Fibroblast of skin of back (primary cell): ENCODE results near the gene IFIT5.
A peak's percentile ranks its signal among the peaks of the same experiment; 100 is the strongest.
"Not testable (repeated sequence)": the region's sequence is repeated elsewhere in the genome, so short reads cannot be mapped to it uniquely, and the experiment has no call there.

Source experiments
- DNase-seq: peaks from one replicate; pipeline ENCODE4 v3.0.0-alpha.2; 2013

Gene IFIT5

DNA sequence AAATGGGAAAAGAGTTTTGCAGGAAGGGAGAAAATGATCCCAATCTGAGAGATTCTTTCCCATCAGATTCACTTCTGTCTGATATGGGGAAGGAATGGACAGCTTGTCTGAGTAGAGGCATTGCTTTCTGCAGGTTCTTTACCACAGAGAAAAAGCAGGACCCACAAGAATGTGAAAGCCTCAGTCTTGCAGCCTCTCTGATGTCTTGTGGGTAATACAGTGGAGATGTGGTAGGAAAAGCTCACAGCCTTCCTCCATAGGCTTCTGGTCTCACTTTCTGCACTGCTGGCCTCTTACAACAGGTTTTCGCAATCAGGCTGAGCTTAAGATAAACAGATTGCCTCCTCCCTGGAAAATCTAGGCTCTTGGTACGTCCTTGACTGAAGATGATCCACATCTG lies 21.4 kb upstream of the IFIT5 start:
- DNase-seq = peak; percentile 38

DNA sequence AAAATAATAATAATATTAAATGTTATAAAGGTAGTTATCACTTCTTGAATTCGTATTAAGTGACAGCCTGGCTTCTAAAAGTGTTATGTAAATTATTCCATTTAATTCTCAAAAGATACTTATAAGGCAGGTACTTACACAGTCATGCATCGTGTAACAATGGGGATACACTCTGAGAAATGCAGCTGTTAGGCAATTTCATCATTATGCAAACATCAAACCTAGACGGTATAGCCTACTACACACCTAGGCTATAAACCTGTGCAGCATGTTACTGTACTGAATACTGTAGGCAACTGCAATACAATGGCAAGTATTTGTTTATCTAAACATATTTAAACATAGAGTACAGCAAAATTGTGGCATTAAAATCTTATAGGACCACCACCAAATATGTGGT lies 20.5 kb upstream of the IFIT5 start:
- no peak for DNase-seq

- no peak for DNase-seq
These were observed 19.2 kb upstream of the IFIT5 start for GRCh38 chr10:89395141-89395540.

- peak; percentile 41 for DNase-seq
These were observed 16.2 kb upstream of the IFIT5 start for GRCh38 chr10:89398003-89398749.

DNA sequence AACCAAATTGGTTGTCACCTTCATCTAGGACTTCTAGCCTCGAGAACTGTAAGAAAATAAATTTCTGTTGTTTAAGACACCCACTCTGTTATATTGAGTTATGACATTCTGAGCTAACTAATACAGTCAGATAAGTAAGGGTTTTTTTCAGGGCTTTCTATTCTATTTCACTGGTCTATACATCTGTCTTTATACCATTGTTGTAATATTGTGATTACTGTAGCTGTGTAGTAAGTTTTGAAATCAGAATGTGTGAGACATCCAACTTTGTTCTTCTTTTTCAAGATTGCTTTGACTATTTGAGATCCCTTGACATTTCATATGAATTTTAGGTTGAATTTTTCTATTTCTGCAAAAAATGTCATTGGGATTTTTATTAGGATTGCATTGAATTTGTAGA lies 14.4 kb upstream of the IFIT5 start:
- DNase-seq = no peak

DNA sequence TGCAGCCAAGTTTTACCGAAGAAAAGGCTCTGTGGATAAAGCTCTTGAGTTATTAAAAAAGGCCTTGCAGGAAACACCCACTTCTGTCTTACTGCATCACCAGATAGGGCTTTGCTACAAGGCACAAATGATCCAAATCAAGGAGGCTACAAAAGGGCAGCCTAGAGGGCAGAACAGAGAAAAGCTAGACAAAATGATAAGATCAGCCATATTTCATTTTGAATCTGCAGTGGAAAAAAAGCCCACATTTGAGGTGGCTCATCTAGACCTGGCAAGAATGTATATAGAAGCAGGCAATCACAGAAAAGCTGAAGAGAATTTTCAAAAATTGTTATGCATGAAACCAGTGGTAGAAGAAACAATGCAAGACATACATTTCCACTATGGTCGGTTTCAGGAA lies 11.3 kb upstream of the IFIT5 start:
- DNase-seq = no peak

DNA sequence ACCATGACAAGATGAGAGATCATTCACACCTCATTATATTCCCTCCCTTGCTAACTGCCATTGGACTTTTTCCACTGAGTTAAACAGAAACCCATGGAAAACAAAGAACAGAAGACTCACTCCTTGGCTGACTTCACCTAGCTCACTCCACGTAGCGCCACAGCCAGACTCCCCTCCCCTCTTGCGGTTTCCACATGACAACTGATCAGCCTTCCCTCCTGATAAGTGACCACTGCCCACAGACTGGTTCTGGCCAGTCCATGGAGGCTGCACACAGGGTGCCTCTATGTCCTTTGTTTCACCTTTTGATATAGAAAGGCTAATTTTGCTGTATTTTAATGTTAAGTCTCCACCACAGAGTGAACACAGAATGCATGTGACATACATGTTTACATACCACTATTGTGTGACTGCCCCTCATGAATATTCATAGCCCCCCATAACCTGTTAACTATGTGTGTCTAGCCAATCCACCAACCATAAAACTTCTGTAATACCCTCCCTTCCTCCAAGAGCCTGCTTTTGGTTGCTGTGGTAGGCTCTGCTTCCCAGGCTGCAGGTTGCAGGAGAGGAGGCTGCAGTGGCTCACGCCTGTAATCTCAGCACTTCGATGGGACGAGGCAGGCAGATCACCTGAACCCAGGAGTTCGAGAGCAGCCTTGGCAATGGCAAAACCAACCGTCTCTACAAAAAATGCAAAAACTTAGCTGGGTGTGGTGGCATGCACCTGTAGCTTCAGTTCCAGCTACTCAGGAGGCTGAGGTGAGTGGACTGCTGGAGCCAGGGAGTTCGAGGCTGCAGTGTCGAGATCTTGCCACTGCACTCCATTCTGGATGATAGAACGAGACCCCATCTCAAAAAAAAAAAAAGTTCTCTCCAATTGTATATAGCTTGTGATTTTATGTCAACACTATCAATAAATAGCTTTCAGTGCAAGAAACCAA lies 10.0 kb upstream of the IFIT5 start:
- no peak for DNase-seq

DNA sequence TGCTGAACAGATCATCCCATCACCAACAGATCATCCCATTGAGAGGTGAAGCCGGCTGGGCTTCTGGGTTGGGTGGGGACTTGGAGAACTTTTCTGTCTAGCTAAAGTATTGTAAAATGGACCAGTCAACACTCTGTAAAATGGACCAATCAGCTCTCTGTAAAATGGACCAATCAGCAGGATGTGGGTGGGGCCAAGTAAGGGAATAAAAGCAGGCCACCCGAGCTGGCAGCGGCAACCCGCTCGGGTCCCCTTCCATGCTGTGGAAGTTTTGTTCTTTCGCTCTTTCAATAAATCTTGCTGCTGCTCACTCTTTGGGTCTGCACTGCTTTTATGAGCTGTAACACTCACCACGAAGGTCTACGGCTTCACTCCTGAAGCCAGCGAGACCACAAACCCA lies 8.2 kb upstream of the IFIT5 start:
- not testable (repeated sequence) for DNase-seq

DNA sequence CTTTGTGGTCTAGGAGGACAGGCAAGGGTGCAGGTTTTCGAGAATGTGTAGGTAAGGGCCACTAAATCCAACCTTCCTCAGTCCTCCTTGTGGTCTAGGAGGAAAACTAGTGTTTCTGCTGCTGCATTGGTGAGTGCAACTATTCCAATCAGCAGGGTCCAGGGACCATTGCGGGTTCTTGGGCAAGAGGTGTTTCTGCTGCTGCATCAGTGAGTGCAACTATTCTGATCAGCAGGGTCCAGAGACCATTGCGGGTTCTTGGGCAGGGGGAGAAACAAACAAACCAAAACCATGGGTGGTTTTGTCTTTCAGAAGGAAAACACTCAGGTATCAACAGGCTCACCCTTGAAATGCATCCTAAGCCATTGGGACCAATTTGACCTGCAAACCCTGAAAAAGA lies 6.6 kb upstream of the IFIT5 start:
- DNase-seq = not testable (repeated sequence)

DNA sequence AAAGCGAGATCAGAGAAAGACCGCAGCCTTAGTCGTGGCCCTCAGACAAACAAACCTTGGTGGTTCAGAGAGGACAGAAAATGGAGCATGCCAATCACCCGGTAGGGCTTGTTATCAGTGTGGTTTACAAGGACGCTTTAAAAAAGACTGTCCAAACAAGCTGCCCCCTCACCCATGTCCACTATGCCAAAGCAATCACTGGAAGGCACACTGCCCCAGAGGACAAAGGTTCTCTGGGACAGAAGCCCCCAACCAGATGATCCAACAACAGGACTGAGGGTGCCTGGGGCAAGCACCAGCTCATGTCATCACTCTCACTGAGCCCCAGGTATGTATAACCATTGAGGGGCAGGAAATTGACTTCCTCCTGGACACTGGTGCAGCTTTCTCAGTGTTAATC lies 5.1 kb upstream of the IFIT5 start:
- not testable (repeated sequence) for DNase-seq

GRCh38 chr10:89410551-89410950 lies 3.8 kb upstream of the IFIT5 start:
- not testable (repeated sequence) for DNase-seq

DNA sequence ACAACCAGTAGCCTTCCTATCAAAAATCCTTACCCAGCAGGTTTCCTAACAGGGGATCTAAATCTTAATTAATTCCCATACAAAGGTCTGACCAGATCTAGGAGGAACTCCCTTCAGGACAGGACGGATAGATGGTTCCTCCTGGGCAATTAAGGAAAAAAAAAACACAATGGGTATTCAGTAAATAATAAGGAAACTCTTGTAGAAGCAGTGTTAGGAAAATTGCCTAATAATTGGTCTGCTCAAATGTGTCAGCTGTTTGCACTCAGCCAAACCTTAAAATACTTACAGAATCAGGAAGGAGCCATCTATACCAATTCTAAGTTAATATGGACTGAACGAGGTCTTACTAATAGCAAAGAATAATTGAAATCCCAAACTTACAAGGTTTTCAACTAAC lies 3.2 kb upstream of the IFIT5 start:
- DNase-seq = not testable (repeated sequence)

DNA sequence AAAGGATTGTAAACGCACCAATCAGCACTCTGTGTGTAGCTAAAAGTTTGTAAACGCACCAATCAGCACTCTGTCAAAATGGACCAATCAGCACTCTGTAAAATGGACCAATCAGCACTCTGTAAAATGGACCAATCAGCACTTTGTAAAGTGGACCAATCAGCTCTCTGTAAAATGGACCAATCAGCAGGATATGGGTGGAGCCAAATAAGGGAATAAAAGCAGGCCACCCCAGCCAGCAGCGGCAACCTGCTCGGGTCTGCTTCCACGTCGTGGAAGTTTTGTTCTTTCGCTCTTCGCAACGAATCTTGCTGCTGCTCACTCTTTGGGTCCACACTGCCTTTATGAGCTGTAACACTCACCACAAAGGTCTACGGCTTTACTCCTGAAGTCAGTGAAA lies 2.1 kb upstream of the IFIT5 start:
- DNase-seq = not testable (repeated sequence)

GRCh38 chr10:89413398-89413912 lies 913 bp upstream of the IFIT5 start:
- no peak for DNase-seq

DNA sequence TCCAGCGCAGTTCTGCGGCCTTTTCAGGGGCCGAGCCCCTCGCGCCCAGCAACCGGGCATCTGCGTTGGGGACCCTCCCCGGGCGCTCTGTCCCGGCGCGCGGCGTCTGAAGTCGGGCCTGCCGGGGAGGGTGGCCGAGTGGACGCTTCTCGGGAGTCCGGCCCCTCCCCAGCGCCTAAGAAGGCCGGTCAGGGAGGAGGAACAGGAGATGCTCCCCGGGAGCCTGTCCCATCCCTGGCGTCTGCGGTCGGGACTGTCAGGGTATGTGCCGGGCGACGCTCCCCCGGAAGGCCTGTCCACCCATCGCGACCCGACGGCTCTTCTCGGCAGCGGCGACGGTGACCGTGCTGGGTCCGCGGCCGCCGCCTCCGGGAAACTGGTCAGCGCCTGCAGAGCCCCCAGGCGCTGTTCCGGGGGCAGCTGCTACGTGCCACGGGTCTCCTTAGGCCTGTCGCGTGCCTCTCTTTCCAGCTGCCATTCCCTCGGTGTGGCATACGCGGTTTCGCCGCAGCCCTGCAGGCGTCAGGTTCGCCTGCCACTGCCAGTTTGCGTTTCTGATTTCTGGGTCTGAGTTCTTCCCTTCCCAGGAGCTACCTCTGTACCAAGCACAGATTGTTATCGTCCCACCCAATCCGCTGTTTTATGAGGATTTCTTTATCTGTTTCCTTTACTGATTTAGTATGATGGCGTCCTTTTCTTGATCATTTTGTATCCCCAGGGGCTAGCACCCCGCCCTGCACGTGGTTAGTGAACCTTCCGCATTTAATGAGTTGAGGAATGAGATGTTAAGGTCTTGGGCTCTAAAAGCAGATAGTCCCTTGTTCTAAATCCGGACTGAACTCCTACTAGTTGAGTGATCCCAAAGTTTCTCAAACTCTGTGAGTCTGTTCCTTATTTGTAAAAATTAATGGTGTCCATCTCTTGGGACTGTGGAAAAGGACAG lies 782 bp downstream of the IFIT5 start:
- peak; percentile 66 for DNase-seq

GRCh38 chr10:89416465-89416864 lies 2.1 kb downstream of the IFIT5 start:
- DNase-seq = no peak

- peak; percentile 27 for DNase-seq
These were observed 5.2 kb downstream of the IFIT5 start for GRCh38 chr10:89419548-89419947.

DNA sequence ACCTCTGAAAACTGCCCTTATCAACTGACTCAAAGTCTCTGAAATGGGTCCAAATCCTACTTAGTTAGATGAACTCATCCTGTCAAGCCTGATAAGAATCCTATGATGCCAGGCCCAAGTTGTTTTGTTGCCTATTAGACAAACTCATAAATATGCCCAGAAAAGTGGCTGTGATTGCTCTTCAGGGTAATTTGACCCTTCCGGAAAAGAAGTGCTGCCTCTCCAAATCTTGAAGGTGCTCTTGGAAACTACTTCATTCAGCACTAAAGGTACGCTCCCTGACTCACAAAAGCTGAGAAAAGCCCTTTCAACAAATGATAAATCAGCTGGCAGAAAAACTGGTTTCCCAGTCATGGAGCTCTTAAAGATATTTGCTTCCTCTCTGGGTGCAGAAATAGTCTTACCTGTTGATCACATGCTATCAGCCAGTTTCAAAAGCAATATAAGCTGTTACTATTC lies 6.7 kb downstream of the IFIT5 start:
- DNase-seq = no peak

DNA sequence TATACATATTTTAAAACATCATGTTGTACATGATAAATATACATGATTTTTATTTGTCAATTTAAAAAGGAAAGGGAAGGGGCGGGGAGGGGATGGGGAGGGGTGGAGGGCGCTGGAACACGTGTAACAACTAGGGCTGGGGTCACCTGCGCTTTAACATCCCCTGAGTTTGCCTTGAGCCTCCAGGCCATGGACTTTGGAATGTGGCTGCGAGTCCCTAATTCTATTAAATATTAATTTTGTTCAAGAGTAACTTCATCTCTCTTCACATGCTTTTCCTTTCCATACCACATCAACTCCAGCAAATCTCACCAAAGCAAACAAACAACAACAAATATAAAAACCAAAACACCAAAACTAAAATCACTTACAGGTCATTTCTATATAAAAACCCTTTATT lies 10.6 kb downstream of the IFIT5 start:
- DNase-seq = no peak

DNA sequence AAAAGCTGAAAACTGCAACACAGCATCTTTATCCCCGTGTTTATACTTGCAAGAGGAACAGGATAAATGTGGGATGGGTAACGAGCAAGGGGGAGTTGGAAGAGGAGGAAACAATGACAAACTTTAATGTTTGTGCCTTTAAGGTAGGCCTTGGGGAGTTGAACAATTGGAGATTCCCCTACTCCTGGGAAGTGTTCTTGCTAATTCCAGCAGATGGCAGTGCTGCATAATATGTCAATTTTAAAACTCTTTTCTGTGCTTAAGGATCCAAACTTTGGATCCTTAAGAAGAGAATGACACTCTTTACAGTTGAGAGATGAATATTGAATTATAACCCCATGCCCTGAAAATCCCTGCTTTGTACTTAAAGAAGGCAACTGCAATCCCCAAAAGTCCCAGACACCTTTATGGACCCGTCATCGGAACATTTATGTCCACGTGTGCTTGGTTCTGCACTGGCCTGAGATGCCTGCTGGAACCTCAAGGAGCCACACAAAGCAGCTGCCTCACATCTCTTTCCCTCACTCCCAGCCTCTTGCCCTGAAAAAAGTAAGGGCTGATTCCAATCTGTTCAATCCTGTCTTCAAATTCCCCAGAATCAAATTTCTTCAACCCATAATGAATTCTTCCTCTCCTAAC lies 12.0 kb downstream of the IFIT5 start:
- DNase-seq = peak; percentile 68

DNA sequence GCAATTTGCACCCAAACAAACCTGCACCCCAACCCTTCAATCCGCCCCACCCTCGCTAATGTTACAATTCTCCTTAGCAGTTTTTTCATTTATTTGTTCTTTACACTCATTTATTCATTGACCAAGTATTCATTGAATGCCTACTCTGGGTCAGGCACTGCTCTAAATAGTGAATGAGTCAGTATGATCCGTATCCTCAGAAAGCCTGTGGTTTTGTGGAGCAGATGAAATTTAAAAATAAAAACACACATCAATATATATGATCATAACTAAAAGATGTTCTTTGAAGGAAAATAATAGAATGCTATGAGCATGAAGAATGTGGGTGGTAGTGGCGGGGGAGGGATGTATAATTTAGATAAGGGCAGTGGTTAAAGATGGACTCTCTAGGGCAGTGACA lies 13.3 kb downstream of the IFIT5 start:
- DNase-seq = peak; percentile 90

- no peak for DNase-seq
These were observed 14.5 kb downstream of the IFIT5 start for GRCh38 chr10:89428877-89429276.
